DMS153 treated with DMSO at 0.1 percent for 48 hours (cell line): Measurements from ENCODE around the gene PSMC1.
A peak's percentile ranks its signal among the peaks of the same experiment; 100 is the strongest.

Experiments used
- DNase-seq: peaks from one replicate; lab custom pipeline; 2025; ENCODE audit not compliant: unreplicated experiment; lab: John Stamatoyannopoulos, UW

The PSMC1 gene

GRCh38 chr14:90301122-90301521 is 44.8 kb downstream of the PSMC1 start:
- no peak for DNase-seq

DNA sequence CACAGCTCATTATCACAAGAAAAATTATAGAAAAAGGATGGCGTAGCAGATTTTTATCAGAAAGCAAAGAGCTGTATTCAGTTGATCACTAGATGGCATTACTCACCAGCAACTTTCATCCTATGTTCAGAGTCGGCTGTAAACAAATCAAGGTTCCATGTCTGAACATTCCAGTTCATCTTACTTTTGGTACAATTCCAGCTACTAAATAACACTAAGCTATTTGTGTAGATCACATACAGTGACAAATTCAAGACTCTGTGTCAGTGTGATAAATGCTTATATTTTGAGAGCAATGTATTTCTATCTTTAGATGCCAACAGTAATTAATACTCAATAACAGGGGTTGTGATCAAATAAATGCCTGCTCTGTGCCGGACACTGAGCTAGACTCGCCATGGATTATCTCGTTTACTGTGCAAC is 45.3 kb downstream of the PSMC1 start:
- DNase-seq, result peak; percentile 37

GRCh38 chr14:90302529-90303303 is 46.4 kb downstream of the PSMC1 start:
- no peak for DNase-seq

DNA sequence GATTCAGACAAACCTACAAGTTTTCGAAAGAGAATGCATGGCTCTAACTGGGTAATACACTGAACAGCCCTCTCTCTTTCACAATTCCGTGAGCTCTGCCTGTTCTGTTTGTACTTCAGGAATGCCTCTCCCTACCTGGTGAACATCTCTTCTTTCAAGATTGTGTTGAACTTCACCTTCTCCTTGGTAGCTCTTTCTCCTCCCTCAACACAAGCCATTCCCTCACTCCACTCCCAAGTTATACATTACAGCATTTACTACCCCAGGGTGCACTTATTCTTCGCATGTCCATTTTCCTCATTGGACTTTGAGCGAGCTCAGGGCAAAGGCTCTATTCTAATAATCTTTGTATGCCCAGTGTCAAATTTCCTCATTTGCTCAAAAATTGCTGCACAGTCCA is 47.1 kb downstream of the PSMC1 start:
- no peak for DNase-seq

DNA sequence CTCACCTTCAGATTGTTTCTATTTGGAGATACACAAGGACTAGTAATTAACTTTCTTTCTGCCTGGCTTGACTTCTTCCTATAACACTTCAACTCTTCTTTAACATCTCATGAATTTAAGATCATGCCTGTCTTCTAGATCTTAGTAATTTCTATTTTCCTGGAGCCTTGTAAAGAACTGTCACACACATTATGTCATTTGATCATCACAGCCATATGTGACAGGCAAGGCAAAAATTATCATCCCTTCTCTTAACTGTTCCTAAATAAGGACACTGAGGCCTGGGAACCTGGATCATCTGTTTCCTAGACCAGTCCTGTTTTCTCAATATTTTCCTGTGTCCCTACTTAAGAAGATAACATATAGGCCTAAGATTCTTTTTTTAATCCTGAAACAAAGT is 48.1 kb downstream of the PSMC1 start:
- no peak for DNase-seq

GRCh38 chr14:90305176-90305601 is 48.8 kb downstream of the PSMC1 start:
- peak; percentile 58 for DNase-seq

- no peak for DNase-seq
Observed at GRCh38 chr14:90308561-90308960, 52.2 kb downstream of the PSMC1 start.

- DNase-seq, result no peak
Observed at GRCh38 chr14:90317286-90317685, 60.9 kb downstream of the PSMC1 start.

DNA sequence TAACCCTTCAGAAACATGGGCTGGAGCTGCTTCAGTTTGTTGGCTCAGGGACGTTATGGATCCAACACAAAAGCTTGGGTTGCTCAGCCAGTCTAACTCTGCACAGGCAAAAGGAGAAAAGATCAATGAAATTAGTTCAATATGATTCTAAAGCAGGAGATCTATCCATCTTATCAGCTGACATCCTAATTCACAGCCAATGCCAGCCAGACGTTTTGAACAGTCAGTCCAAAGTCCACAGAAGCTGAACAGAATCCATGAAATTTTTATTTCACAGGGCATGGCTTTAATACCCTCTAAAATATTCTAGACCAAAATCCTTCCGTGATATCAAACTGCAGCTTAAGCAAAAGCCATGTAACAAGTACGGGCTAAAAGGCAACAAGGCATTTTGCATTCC is 61.7 kb downstream of the PSMC1 start:
- no peak for DNase-seq

GRCh38 chr14:90319173-90319572 is 62.8 kb downstream of the PSMC1 start:
- no peak for DNase-seq

GRCh38 chr14:90319634-90320541 is 63.5 kb downstream of the PSMC1 start:
- DNase-seq, result no peak

GRCh38 chr14:90321891-90322290 is 65.5 kb downstream of the PSMC1 start:
- DNase-seq, result no peak
